Measurements from ENCODE around the gene PIGH.

- no peak for TF ChIP-seq CTCF (conservative IDR thresholded peaks at IDR 0.05)
- no peak for TF ChIP-seq EZH2 (IDR thresholded peaks at IDR 0.05; ENCODE audit: low read depth)
These were observed 26.6 kb downstream of the PIGH start for GRCh38 chr14:67573228-67574010.
